H9 (cell line): Measurements from ENCODE around the gene DAB2IP. TPM values are rescaled to one million over a fixed set of nuclear protein-coding genes. Genes with fewer than 3 reads are reported as not detected.

Source experiments
- DNase-seq: peaks from one replicate; pipeline ENCODE4 v3.0.0-alpha.2; 2017
- H2AFZ ChIP-seq: one replicate; pipeline ENCODE4 v1.6.1; 2013; ENCODE audit warnings: mild to moderate bottlenecking, low read length, control low read depth, moderate library complexity
- H2AK5ac ChIP-seq: 2 replicates; pipeline ENCODE4 v1.6.1; 2013; ENCODE audit warnings: low read length, control low read depth, mixed read lengths; ENCODE audit not compliant: insufficient read length
- H2BK120ac ChIP-seq: one replicate; pipeline ENCODE4 v1.6.1; 2013; ENCODE audit warnings: low read depth, mild to moderate bottlenecking, low read length, control low read depth, inconsistent platforms; ENCODE audit not compliant: poor library complexity, severe bottlenecking
- H2BK12ac ChIP-seq: 2 replicates; pipeline ENCODE4 v1.6.1; 2013; ENCODE audit warnings: low read length, control low read depth, mixed read lengths, low read depth; ENCODE audit not compliant: insufficient read length
- H2BK15ac ChIP-seq: 2 replicates; pipeline ENCODE4 v1.6.1; 2013; ENCODE audit warnings: low read depth, low read length, control low read depth
- H2BK20ac ChIP-seq: one replicate; pipeline ENCODE4 v1.6.1; 2013; ENCODE audit warnings: low read depth, mild to moderate bottlenecking, low read length, control low read depth, inconsistent platforms; ENCODE audit not compliant: poor library complexity, severe bottlenecking
- H2BK5ac ChIP-seq: 2 replicates; pipeline ENCODE4 v1.6.1; 2013; ENCODE audit warnings: low read length, control low read depth, mixed read lengths; ENCODE audit not compliant: insufficient read length
- H3K14ac ChIP-seq: 2 replicates; pipeline ENCODE4 v1.6.1; 2013; ENCODE audit warnings: low read length, control low read depth; ENCODE audit not compliant: insufficient read depth
- H3K18ac ChIP-seq: 2 replicates; pipeline ENCODE4 v1.6.1; 2013; ENCODE audit warnings: low read depth, mild to moderate bottlenecking, mixed read lengths, low read length, control low read depth; ENCODE audit not compliant: insufficient read length
- H3K23ac ChIP-seq: 2 replicates; pipeline ENCODE4 v1.6.1; 2013; ENCODE audit warnings: low read length, control low read depth, mixed read lengths, low read depth; ENCODE audit not compliant: insufficient read length
- H3K23me2 ChIP-seq: 2 replicates; pipeline ENCODE4 v1.6.1; 2013; ENCODE audit warnings: low read depth, mild to moderate bottlenecking, mixed read lengths, low read length, control low read depth; ENCODE audit not compliant: insufficient read length, poor library complexity, severe bottlenecking
- H3K27ac ChIP-seq: 2 replicates; pipeline ENCODE4 v1.5.1; 2013; ENCODE audit warnings: low read length, control low read depth, mixed read lengths, low read depth; ENCODE audit not compliant: insufficient read length
- H3K27me3 ChIP-seq: 2 replicates; pipeline ENCODE4 v1.6.1; 2013; ENCODE audit warnings: low read length, control low read depth, inconsistent platforms; ENCODE audit not compliant: insufficient read depth
- H3K4ac ChIP-seq: 2 replicates; pipeline ENCODE4 v1.6.1; 2013; ENCODE audit warnings: low read depth, mild to moderate bottlenecking, control low read depth, inconsistent platforms, low read length, moderate library complexity
- H3K4me1 ChIP-seq: 2 replicates; pipeline ENCODE4 v1.6.1; 2013; ENCODE audit warnings: low read length, control low read depth, inconsistent platforms; ENCODE audit not compliant: insufficient read depth
- H3K4me2 ChIP-seq: 2 replicates; pipeline ENCODE4 v1.6.1; 2013; ENCODE audit warnings: low read length, control low read depth, mixed read lengths; ENCODE audit not compliant: insufficient read length, insufficient read depth
- H3K56ac ChIP-seq: 2 replicates; pipeline ENCODE4 v1.6.1; 2013; ENCODE audit warnings: low read depth, mild to moderate bottlenecking, mixed read lengths, low read length, control low read depth; ENCODE audit not compliant: insufficient read length
- H3K79me1 ChIP-seq: 2 replicates; pipeline ENCODE4 v1.6.1; 2013; ENCODE audit warnings: low read depth, mild to moderate bottlenecking, moderate library complexity, low read length, control low read depth, inconsistent platforms; ENCODE audit not compliant: insufficient read depth, poor library complexity, severe bottlenecking
- H3K79me2 ChIP-seq: 2 replicates; pipeline ENCODE4 v1.6.1; 2013; ENCODE audit warnings: low read length, control low read depth, inconsistent platforms; ENCODE audit not compliant: insufficient read depth
- H3K9ac ChIP-seq: 2 replicates; pipeline ENCODE4 v1.6.1; 2013; ENCODE audit warnings: low read length, control low read depth, mixed read lengths; ENCODE audit not compliant: insufficient read length; ENCODE audit errors: extremely low read depth
- H3K9me3 ChIP-seq: one replicate; pipeline ENCODE4 v1.6.1; 2013; ENCODE audit warnings: low read depth, low read length, inconsistent platforms; ENCODE audit not compliant: control insufficient read depth
- H3T11ph ChIP-seq: one replicate; pipeline ENCODE4 v1.6.1; 2013; ENCODE audit warnings: mild to moderate bottlenecking, low read length, control low read depth, inconsistent platforms
- H4K20me1 ChIP-seq: one replicate; pipeline ENCODE4 v1.6.1; 2013; ENCODE audit not compliant: control insufficient read depth, insufficient read length, insufficient read depth
- H4K5ac ChIP-seq: 2 replicates; pipeline ENCODE4 v1.6.1; 2013; ENCODE audit warnings: low read depth, mild to moderate bottlenecking, mixed read lengths, low read length, control low read depth; ENCODE audit not compliant: insufficient read length
- H4K8ac ChIP-seq: replicated peaks from 2 replicates; pipeline ENCODE4 v1.6.1; 2013; ENCODE audit warnings: low read length, control low read depth, mixed read lengths, low read depth; ENCODE audit not compliant: insufficient read length
- H4K91ac ChIP-seq: 2 replicates; pipeline ENCODE4 v1.6.1; 2013; ENCODE audit warnings: low read depth, mild to moderate bottlenecking, moderate library complexity, mixed read lengths, low read length, control low read depth; ENCODE audit not compliant: insufficient read length
- H3K27ac Mint-ChIP-seq, 3 experiments: 2 replicates in 2 of 3; 3 replicates in 1 of 3; pipeline ENCODE4 v1.8.0; 2020 to 2021; ENCODE audit warnings: mixed read lengths in 3 of 3, mild to moderate bottlenecking in 1 of 3, moderate library complexity in 1 of 3
- H3K27me3 Mint-ChIP-seq: 2 replicates; pipeline ENCODE4 v1.8.0; 2021; ENCODE audit warnings: low read depth, mild to moderate bottlenecking, moderate library complexity, mixed read lengths
- H3K36me3 Mint-ChIP-seq, 3 experiments: 2 replicates in 2 of 3; 3 replicates in 1 of 3; pipeline ENCODE4 v1.8.0; 2020 to 2021; ENCODE audit warnings: low read depth in 3 of 3, mixed read lengths in 3 of 3; ENCODE audit not compliant: insufficient read depth in 1 of 3
- H3K4me1 Mint-ChIP-seq, 2 experiments: 2 replicates each; pipeline ENCODE4 v1.8.0; 2020; ENCODE audit warnings: mixed read lengths in 2 of 2
- H3K4me3 Mint-ChIP-seq, 2 experiments: 2 replicates in 1 of 2; 3 replicates in 1 of 2; pipeline ENCODE4 v1.8.0; 2020 to 2021; ENCODE audit warnings: mild to moderate bottlenecking in 2 of 2, mixed read lengths in 2 of 2, moderate library complexity in 1 of 2
- H3K9me3 Mint-ChIP-seq, 2 experiments: 2 replicates in 1 of 2; 3 replicates in 1 of 2; pipeline ENCODE4 v1.8.0; 2020; ENCODE audit warnings: mild to moderate bottlenecking in 2 of 2, mixed read lengths in 2 of 2, moderate library complexity in 1 of 2
- WGBS: extraction: QIAGEN DNeasy Blood & Tissue Kit; methylation state at CpG from one replicate; pipeline ENCODE4 v1.1.7; 2013; ENCODE audit warnings: missing lambda C conversion rate, low lambda C conversion rate, mixed read lengths; ENCODE audit not compliant: insufficient read length; ENCODE audit errors: extremely low coverage; 5-methylcytosine and 5-hydroxymethylcytosine counted together
- total RNA-seq: library from RNA; stranded (reverse); gene quantifications from 2 replicates; pipeline ENCODE4 v1.2.1, GENCODE V29; 2021
- TF ChIP-seq, protein P1 (sequence below): fragments of 200-600 bp; sonication (generic); conservative IDR thresholded peaks from 3 replicates; pipeline ENCODE4 v1.8.0; 2021; ENCODE audit warnings: antibody characterized with exemption, mild to moderate bottlenecking

DAB2IP gene
- total RNA-seq, 1 experiment from 2014 or later, result 22.6 TPM

DNA sequence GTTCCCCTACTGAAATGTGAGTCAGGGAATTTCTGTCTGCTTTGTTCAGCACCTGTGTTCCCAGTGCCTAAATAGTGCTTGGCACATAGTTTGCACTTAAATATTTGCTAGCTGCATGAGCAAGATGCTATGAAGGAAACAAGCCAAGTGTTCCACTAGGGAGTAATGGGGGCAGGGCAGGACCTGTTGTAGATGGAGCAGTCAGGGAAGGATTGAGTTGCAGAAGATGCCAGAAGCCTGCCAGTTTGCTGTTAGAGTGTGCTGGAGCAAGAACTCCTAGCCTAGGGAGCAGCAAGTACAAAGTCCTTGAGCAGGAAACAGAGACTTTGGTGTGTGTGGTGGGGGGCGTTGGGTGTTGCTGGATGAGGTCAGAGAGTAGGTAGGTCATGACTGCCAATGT, 87.5 kb downstream of the DAB2IP start:
- H2BK20ac ChIP-seq, result no peak overlapping the region
- H3K4ac ChIP-seq, result no peak overlapping the region
- no peak overlapping the region for H2BK120ac ChIP-seq
- no peaks in the 10 kb centered on the region for H3K79me2 ChIP-seq
- no peak overlapping the region for H3T11ph ChIP-seq
- Mint-ChIP-seq H3K4me1 (peaks cover 68 to 76% of the 10 kb centered on the region in 2 experiments), H3K4me3 (peak overlapping the region in 1 of 2 experiments; percentile 1; a peak in 1 of 5 replicates), H3K27ac (0 out of 7 replicates have a peak overlapping the region, but pooled peaks have one; percentile 3 to 22 (median 8)), H3K27me3 (peaks cover 8% of the 10 kb centered on the region), H3K36me3 (no peaks in the 10 kb centered on the region; a peak in 1 of 7 replicates), H3K9me3 (no peaks in the 10 kb centered on the region)
- no peak for DNase-seq
- H3K23ac ChIP-seq, result no peak overlapping the region
- H3K23me2 ChIP-seq, result peaks cover 10% of the 10 kb centered on the region
- no peak overlapping the region for H3K9ac ChIP-seq
- H2BK12ac ChIP-seq, result no peak overlapping the region
- H4K5ac ChIP-seq, result no peak overlapping the region
- H3K4me1 ChIP-seq, result peaks cover 27% of the 10 kb centered on the region; the same call in 1 of the 2 replicates
- no peak overlapping the region for H4K8ac ChIP-seq
- no peak overlapping the region for H2BK5ac ChIP-seq
- TF ChIP-seq, protein P1, sequence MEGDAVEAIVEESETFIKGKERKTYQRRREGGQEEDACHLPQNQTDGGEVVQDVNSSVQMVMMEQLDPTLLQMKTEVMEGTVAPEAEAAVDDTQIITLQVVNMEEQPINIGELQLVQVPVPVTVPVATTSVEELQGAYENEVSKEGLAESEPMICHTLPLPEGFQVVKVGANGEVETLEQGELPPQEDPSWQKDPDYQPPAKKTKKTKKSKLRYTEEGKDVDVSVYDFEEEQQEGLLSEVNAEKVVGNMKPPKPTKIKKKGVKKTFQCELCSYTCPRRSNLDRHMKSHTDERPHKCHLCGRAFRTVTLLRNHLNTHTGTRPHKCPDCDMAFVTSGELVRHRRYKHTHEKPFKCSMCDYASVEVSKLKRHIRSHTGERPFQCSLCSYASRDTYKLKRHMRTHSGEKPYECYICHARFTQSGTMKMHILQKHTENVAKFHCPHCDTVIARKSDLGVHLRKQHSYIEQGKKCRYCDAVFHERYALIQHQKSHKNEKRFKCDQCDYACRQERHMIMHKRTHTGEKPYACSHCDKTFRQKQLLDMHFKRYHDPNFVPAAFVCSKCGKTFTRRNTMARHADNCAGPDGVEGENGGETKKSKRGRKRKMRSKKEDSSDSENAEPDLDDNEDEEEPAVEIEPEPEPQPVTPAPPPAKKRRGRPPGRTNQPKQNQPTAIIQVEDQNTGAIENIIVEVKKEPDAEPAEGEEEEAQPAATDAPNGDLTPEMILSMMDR, result no peak
- no peak overlapping the region for H3K4me2 ChIP-seq
- H4K20me1 ChIP-seq, result no peaks in the 10 kb centered on the region
- H3K14ac ChIP-seq, result no peak overlapping the region
- no peak overlapping the region for H2BK15ac ChIP-seq
- no peak overlapping the region for H2AK5ac ChIP-seq
- H2AFZ ChIP-seq, result no peak overlapping the region
- no peak overlapping the region for H3K27ac ChIP-seq
- no peak overlapping the region for H4K91ac ChIP-seq
- H3K9me3 ChIP-seq, result no peaks in the 10 kb centered on the region
- peaks cover 4% of the 10 kb centered on the region for H3K79me1 ChIP-seq
- no peak overlapping the region for H3K56ac ChIP-seq
- H3K18ac ChIP-seq, result no peak overlapping the region
- no peaks in the 10 kb centered on the region for H3K27me3 ChIP-seq
- no CpG with 5 or more reads among the region's 1 CpG for WGBS
